MM.1S (cell line): ENCODE data around the gene GRIK1.

Experiments
- DNase-seq: peaks from one replicate; pipeline ENCODE4 v3.0.0-alpha.2; 2015
- H2AFZ ChIP-seq: fragments of 300-600 bp; sonication (generic); 2 replicates; pipeline ENCODE4 v1.6.0; 2016; ENCODE audit warnings: antibody characterized with exemption, low read length
- H3F3A ChIP-seq: fragments of 300-600 bp; sonication (generic); 2 replicates; pipeline ENCODE4 v1.6.1; 2016; ENCODE audit warnings: mild to moderate bottlenecking, antibody characterized with exemption, low read length, moderate library complexity, mixed read lengths; ENCODE audit not compliant: insufficient read depth
- H3K27ac ChIP-seq: fragments of 300-600 bp; sonication (generic); 2 replicates; pipeline ENCODE4 v1.5.1; 2016; ENCODE audit warnings: mild to moderate bottlenecking, low read length
- H3K27me3 ChIP-seq: fragments of 300-600 bp; sonication (generic); replicated peaks from 2 replicates; pipeline ENCODE4 v1.6.0; 2016; ENCODE audit warnings: low read length; ENCODE audit not compliant: insufficient read depth
- H3K36me3 ChIP-seq: fragments of 300-600 bp; sonication (generic); replicated peaks from 2 replicates; pipeline ENCODE4 v1.6.1; 2016; ENCODE audit warnings: mild to moderate bottlenecking, low read length, mixed read lengths; ENCODE audit not compliant: insufficient read depth
- H3K4me1 ChIP-seq: fragments of 300-600 bp; sonication (generic); 2 replicates; pipeline ENCODE4 v1.6.1; 2016; ENCODE audit warnings: low read length, mixed read lengths
- H3K4me2 ChIP-seq: fragments of 300-600 bp; sonication (generic); 2 replicates; pipeline ENCODE4 v1.6.0; 2016; ENCODE audit warnings: low read depth, low read length
- H3K4me3 ChIP-seq: fragments of 300-600 bp; sonication (generic); 2 replicates; pipeline ENCODE4 v1.5.1; 2016; ENCODE audit warnings: low read length, mixed read lengths
- H3K79me2 ChIP-seq: fragments of 300-600 bp; sonication (generic); 2 replicates; pipeline ENCODE4 v1.6.1; 2016; ENCODE audit warnings: mixed run types, low read length, mixed read lengths
- H3K9ac ChIP-seq: fragments of 300-600 bp; sonication (generic); 2 replicates; pipeline ENCODE4 v1.6.1; 2016; ENCODE audit warnings: low read length, mixed read lengths
- H3K9me2 ChIP-seq: fragments of 300-600 bp; sonication (generic); replicated peaks from 2 replicates; pipeline ENCODE4 v1.6.1; 2016; ENCODE audit warnings: mild to moderate bottlenecking, low read length, mixed read lengths; ENCODE audit not compliant: insufficient read depth
- H3K9me3 ChIP-seq: fragments of 300-600 bp; sonication (generic); replicated peaks from 2 replicates; pipeline ENCODE4 v1.6.1; 2016; ENCODE audit warnings: mild to moderate bottlenecking, low read length, mixed read lengths; ENCODE audit not compliant: insufficient read depth
- H4K20me1 ChIP-seq: fragments of 300-600 bp; sonication (generic); 2 replicates; pipeline ENCODE4 v1.6.1; 2016; ENCODE audit warnings: mild to moderate bottlenecking, low read length, moderate library complexity, mixed read lengths; ENCODE audit not compliant: insufficient read depth
- CTCF ChIP-seq: fragments of 300-600 bp; sonication (generic); IDR thresholded peaks from 2 replicates; pipeline ENCODE4 v1.5.1; 2016; ENCODE audit warnings: antibody characterized with exemption, low read length, mixed read lengths
- EZH2 ChIP-seq: fragments of 300-600 bp; sonication (generic); optimal IDR thresholded peaks from 2 replicates; pipeline ENCODE3; 2017; ENCODE audit warnings: low read depth, mild to moderate bottlenecking, antibody characterized with exemption, low read length, mixed read lengths
- EZH2phosphoT487 ChIP-seq: fragments of 300-600 bp; sonication (generic); IDR thresholded peaks from 2 replicates; pipeline ENCODE4 v1.6.1; 2018; ENCODE audit warnings: antibody characterized with exemption, low read length

GRIK1 gene

GRCh38 chr21:29658177-29658933 is 281.4 kb downstream of the GRIK1 start:
- no peak overlapping the region for H3K4me3 ChIP-seq
- no peaks in the 10 kb centered on the region for H3K9me3 ChIP-seq
- no peak overlapping the region for H3K27ac ChIP-seq
- no peak for DNase-seq
- H3F3A ChIP-seq: no peaks in the 10 kb centered on the region
- no peak overlapping the region for H2AFZ ChIP-seq
- H3K4me1 ChIP-seq: 0 out of 2 replicates have a peak, but pooled peaks cover 4% of the 10 kb centered on the region
- H3K9me2 ChIP-seq: no peaks in the 10 kb centered on the region
- no peak overlapping the region for H3K9ac ChIP-seq
- no peak for TF ChIP-seq EZH2
- no peaks in the 10 kb centered on the region for H3K79me2 ChIP-seq
- H3K4me2 ChIP-seq: no peak overlapping the region
- no peaks in the 10 kb centered on the region for H3K27me3 ChIP-seq
- H3K36me3 ChIP-seq: no peaks in the 10 kb centered on the region
- H4K20me1 ChIP-seq: no peaks in the 10 kb centered on the region

- H3K4me2 ChIP-seq: no peak overlapping the region
- no peaks in the 10 kb centered on the region for H3K9me2 ChIP-seq
- H3F3A ChIP-seq: no peaks in the 10 kb centered on the region
- no peak overlapping the region for H3K27ac ChIP-seq
- DNase-seq: no peak
- 0 out of 2 replicates have a peak, but pooled peaks cover 4% of the 10 kb centered on the region for H3K4me1 ChIP-seq
- H3K4me3 ChIP-seq: no peak overlapping the region
- no peaks in the 10 kb centered on the region for H3K36me3 ChIP-seq
- no peak overlapping the region for H2AFZ ChIP-seq
- no peak overlapping the region for H3K9ac ChIP-seq
- no peaks in the 10 kb centered on the region for H3K79me2 ChIP-seq
- no peaks in the 10 kb centered on the region for H4K20me1 ChIP-seq
- H3K27me3 ChIP-seq: no peaks in the 10 kb centered on the region
- no peaks in the 10 kb centered on the region for H3K9me3 ChIP-seq
- no peak for TF ChIP-seq EZH2phosphoT487
- TF ChIP-seq CTCF: no peak
- TF ChIP-seq EZH2: no peak
These were observed 282.4 kb downstream of the GRIK1 start for GRCh38 chr21:29657240-29657989.

DNA sequence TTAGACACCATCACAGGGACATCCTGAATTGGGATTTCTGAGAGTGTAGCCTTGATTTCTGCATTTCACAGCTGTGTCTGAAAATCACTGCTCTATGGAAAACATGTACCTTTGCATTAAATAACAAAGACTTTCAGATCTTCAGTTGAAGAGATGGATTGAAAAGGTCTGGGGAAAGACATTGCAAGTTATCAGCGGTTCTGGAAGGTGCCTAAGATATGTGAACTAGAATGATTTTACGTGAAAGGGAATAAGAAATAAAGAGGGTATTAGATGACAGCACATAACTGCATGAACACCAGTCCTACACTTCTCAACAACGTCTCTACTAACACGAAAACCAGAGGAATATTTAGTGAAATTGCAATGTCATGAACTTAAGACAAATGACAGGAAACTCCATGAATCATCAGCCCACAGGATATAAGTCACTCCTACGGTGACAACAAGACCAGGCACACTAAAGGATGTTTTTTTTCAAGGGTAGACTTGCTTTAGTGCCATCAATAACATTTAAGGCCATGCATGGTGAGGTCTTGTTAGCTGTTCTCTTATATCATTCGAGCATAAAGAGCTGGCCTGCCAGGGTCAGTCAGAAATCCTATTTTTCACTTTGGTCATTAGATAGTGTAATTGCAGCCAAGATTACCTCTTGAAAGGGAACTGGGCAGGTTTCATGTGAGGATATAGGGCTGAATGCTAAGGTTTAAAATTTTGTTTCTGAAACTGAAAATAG is 283.1 kb downstream of the GRIK1 start:
- DNase-seq: no peak
- H4K20me1 ChIP-seq: no peaks in the 10 kb centered on the region
- no peaks in the 10 kb centered on the region for H3K9me3 ChIP-seq

More for the DNA sequence above, 283.1 kb downstream of the GRIK1 start:
- Histone ChIP-seq H3K4me2 (no peak overlapping the region), H3K27ac (no peak overlapping the region), H3K4me1 (0 out of 2 replicates have a peak, but pooled peaks cover 4% of the 10 kb centered on the region), H3F3A (no peaks in the 10 kb centered on the region), H3K9ac (no peak overlapping the region), H3K79me2 (no peaks in the 10 kb centered on the region), H3K4me3 (no peak overlapping the region), H2AFZ (no peak overlapping the region), H3K36me3 (no peaks in the 10 kb centered on the region), H3K27me3 (no peaks in the 10 kb centered on the region), H3K9me2 (no peaks in the 10 kb centered on the region)
- no peak for TF ChIP-seq EZH2phosphoT487
- TF ChIP-seq EZH2: no peak
- no peak for TF ChIP-seq CTCF
